KMS-11 (cell line): ENCODE results near the gene SLC31A1.

Experiments used
- H2AFZ ChIP-seq: fragments of 200-600 bp; sonication (generic); 2 replicates; pipeline ENCODE4 v1.6.1; 2016; ENCODE audit warnings: antibody characterized with exemption, mixed run types, low read depth
- H3K27ac ChIP-seq: fragments of 200-600 bp; sonication (generic); 2 replicates; pipeline ENCODE4 v1.6.1; 2016; ENCODE audit warnings: mild to moderate bottlenecking, mixed run types
- H3K27me3 ChIP-seq: fragments of 200-600 bp; sonication (generic); 2 replicates; pipeline ENCODE4 v1.6.1; 2017; ENCODE audit warnings: mild to moderate bottlenecking, low read depth, mixed run types, moderate library complexity; ENCODE audit not compliant: insufficient read depth
- H3K36me3 ChIP-seq: fragments of 200-600 bp; sonication (generic); 2 replicates; pipeline ENCODE4 v1.6.1; 2017; ENCODE audit warnings: mild to moderate bottlenecking, mixed run types; ENCODE audit not compliant: insufficient read depth
- H3K4me1 ChIP-seq: fragments of 200-600 bp; sonication (generic); 2 replicates; pipeline ENCODE4 v1.6.1; 2016; ENCODE audit warnings: mild to moderate bottlenecking, low read depth, mixed run types; ENCODE audit not compliant: poor library complexity, severe bottlenecking
- H3K4me2 ChIP-seq: fragments of 200-600 bp; sonication (generic); 2 replicates; pipeline ENCODE4 v1.7.0; 2016; ENCODE audit warnings: mild to moderate bottlenecking, mixed run types
- H3K4me3 ChIP-seq: fragments of 200-600 bp; sonication (generic); IDR thresholded peaks from 2 replicates; pipeline ENCODE4 v1.6.1; 2017; ENCODE audit warnings: low read depth, low read length, mixed read lengths; ENCODE audit not compliant: insufficient read depth
- H3K79me2 ChIP-seq: fragments of 200-600 bp; sonication (generic); 2 replicates; pipeline ENCODE4 v1.6.1; 2016; ENCODE audit warnings: low read depth, mixed run types; ENCODE audit not compliant: insufficient read depth
- H3K9ac ChIP-seq: fragments of 200-600 bp; sonication (generic); 2 replicates; pipeline ENCODE4 v1.6.1; 2016; ENCODE audit warnings: mild to moderate bottlenecking, mixed run types
- H4K20me1 ChIP-seq: fragments of 200-600 bp; sonication (generic); 2 replicates; pipeline ENCODE4 v1.6.1; 2016; ENCODE audit warnings: mild to moderate bottlenecking, mixed run types; ENCODE audit not compliant: insufficient read depth
- CTCF ChIP-seq: fragments of 200-600 bp; sonication (generic); conservative IDR thresholded peaks from 2 replicates; pipeline ENCODE4 v1.6.1; 2017; ENCODE audit warnings: low read depth, mild to moderate bottlenecking, antibody characterized with exemption, low read length, moderate library complexity, mixed read lengths

SLC31A1 gene

GRCh38 chr9:113278840-113279239, 57.5 kb downstream of the SLC31A1 start:
- Histone ChIP-seq H4K20me1 (no peaks in the 10 kb centered on the region), H3K4me2 (no peak overlapping the region), H3K27ac (no peak overlapping the region), H3K4me3 (no peak overlapping the region), H2AFZ (no peak overlapping the region), H3K4me1 (peaks cover 21% of the 10 kb centered on the region), H3K36me3 (peaks cover 11% of the 10 kb centered on the region; the same call in 1 of the 2 replicates), H3K9ac (no peak overlapping the region), H3K79me2 (peaks cover 33% of the 10 kb centered on the region; the same call in 1 of the 2 replicates), H3K27me3 (no peaks in the 10 kb centered on the region)
- no peak for TF ChIP-seq CTCF

- Histone ChIP-seq H3K27me3 (no peaks in the 10 kb centered on the region), H3K4me1 (peaks cover 14% of the 10 kb centered on the region), H3K4me3 (no peak overlapping the region), H2AFZ (no peak overlapping the region), H3K4me2 (no peak overlapping the region), H3K79me2 (peaks cover 18% of the 10 kb centered on the region; the same call in 1 of the 2 replicates), H3K9ac (no peak overlapping the region), H3K27ac (no peak overlapping the region), H4K20me1 (no peaks in the 10 kb centered on the region), H3K36me3 (peaks cover 18% of the 10 kb centered on the region; the same call in 1 of the 2 replicates)
- no peak for TF ChIP-seq CTCF
Observed at GRCh38 chr9:113281356-113281755, 60.0 kb downstream of the SLC31A1 start.

- H3K36me3 ChIP-seq: peaks cover 39% of the 10 kb centered on the region
- H3K79me2 ChIP-seq: no peaks in the 10 kb centered on the region
- no peak overlapping the region for H3K27ac ChIP-seq
- H2AFZ ChIP-seq: no peak overlapping the region
- H3K27me3 ChIP-seq: no peaks in the 10 kb centered on the region
- no peak for TF ChIP-seq CTCF
- H4K20me1 ChIP-seq: no peaks in the 10 kb centered on the region
- H3K4me2 ChIP-seq: no peak overlapping the region
- no peaks in the 10 kb centered on the region for H3K4me1 ChIP-seq
- no peak overlapping the region for H3K4me3 ChIP-seq
- no peak overlapping the region for H3K9ac ChIP-seq
Observed at GRCh38 chr9:113289091-113289490, 67.7 kb downstream of the SLC31A1 start.

GRCh38 chr9:113290052-113290607, 68.8 kb downstream of the SLC31A1 start:
- Histone ChIP-seq H3K4me1 (no peaks in the 10 kb centered on the region), H3K27me3 (no peaks in the 10 kb centered on the region), H3K4me3 (no peak overlapping the region), H3K36me3 (peaks cover 39% of the 10 kb centered on the region), H2AFZ (no peak overlapping the region), H3K4me2 (no peak overlapping the region), H3K9ac (no peak overlapping the region), H4K20me1 (no peaks in the 10 kb centered on the region), H3K27ac (no peak overlapping the region), H3K79me2 (no peaks in the 10 kb centered on the region)
- TF ChIP-seq CTCF: no peak
